SK-N-SH (cell line): Measurements from ENCODE around the gene SLC12A7. TPM values are rescaled to one million over a fixed set of nuclear protein-coding genes. Genes with fewer than 3 reads are reported as not detected.

Experiments
- CTCF ChIA-PET: fragments of 300-600, 350-600 bp; formaldehyde crosslinking; extraction: SDS; loops from one replicate; lab custom pipeline; 2021; lab: Yijun Ruan, JAX
- POLR2A ChIA-PET: fragments of 350-600 bp; sonication (Branson Sonifier 250); formaldehyde crosslinking; extraction: SDS; loops from one replicate; lab custom pipeline; 2020; ENCODE audit warnings: antibody characterized with exemption, inconsistent platforms; lab: Yijun Ruan, JAX
- DNase-seq: peaks from one replicate; pipeline ENCODE4 v3.0.0; 2012
- H2AFZ ChIP-seq: fragments of 200-600 bp; sonication (generic); 2 replicates; pipeline ENCODE4 v1.8.1; 2016; ENCODE audit warnings: antibody characterized with exemption, mild to moderate bottlenecking, low read depth
- H3F3A ChIP-seq: fragments of 200-600 bp; sonication (generic); replicated peaks from 2 replicates; pipeline ENCODE3; 2016; ENCODE audit warnings: antibody characterized with exemption, mild to moderate bottlenecking; ENCODE audit not compliant: insufficient read depth
- H3K27ac ChIP-seq, 2 experiments: fragments of 200-500 bp in 1 of 2; fragments of 200-600 bp in 1 of 2; sonication (Bioruptor generic) in 1 of 2; sonication (generic), shearing (Covaris generic) in 1 of 2; 2 replicates each; pipeline versions ENCODE4 v1.5.1 to v1.6.1; 2014 to 2016; ENCODE audit warnings: low read depth in 2 of 2, inconsistent platforms in 1 of 2, low read length in 1 of 2, mild to moderate bottlenecking in 1 of 2, mixed read lengths in 1 of 2
- H3K27me3 ChIP-seq: fragments of 200-600 bp; sonication (generic), shearing (Covaris generic); 2 replicates; pipeline ENCODE4 v1.6.1; 2016; ENCODE audit warnings: mixed run types; ENCODE audit not compliant: insufficient read depth
- H3K36me3 ChIP-seq, 2 experiments: fragments of 200-500 bp in 1 of 2; fragments of 200-600 bp in 1 of 2; sonication (Bioruptor generic) in 1 of 2; sonication (generic) in 1 of 2; replicated peaks in 1 of 2; 2 replicates each; pipeline versions ENCODE3 to v1.5.1; 2014 to 2016; ENCODE audit warnings: low read length in 1 of 2, mild to moderate bottlenecking in 1 of 2; ENCODE audit not compliant: insufficient read depth in 2 of 2, control insufficient read depth in 1 of 2
- H3K4me1 ChIP-seq, 2 experiments: fragments of 200-500 bp in 1 of 2; fragments of 200-600 bp in 1 of 2; sonication (Bioruptor generic) in 1 of 2; sonication (generic), shearing (Covaris generic) in 1 of 2; 2 replicates each; pipeline versions ENCODE4 v1.5.1 to v1.6.1; 2014 to 2016; ENCODE audit warnings: low read depth in 1 of 2, low read length in 1 of 2, mixed run types in 1 of 2; ENCODE audit not compliant: insufficient read depth in 2 of 2, control insufficient read depth in 1 of 2
- H3K4me2 ChIP-seq: fragments of 200-600 bp; sonication (generic), shearing (Covaris generic); 2 replicates; pipeline ENCODE4 v1.6.1; 2017; ENCODE audit warnings: mixed run types
- H3K4me3 ChIP-seq, 2 experiments: fragments of 200-500 bp in 1 of 2; fragments of 200-600 bp in 1 of 2; sonication (Bioruptor generic) in 1 of 2; sonication (generic), shearing (Covaris generic) in 1 of 2; 2 replicates each; pipeline versions ENCODE4 v1.5.1 to v1.8.1; 2014 to 2016; ENCODE audit warnings: low read depth in 2 of 2, inconsistent platforms in 1 of 2, low read length in 1 of 2, mild to moderate bottlenecking in 1 of 2, mixed read lengths in 1 of 2, moderate library complexity in 1 of 2
- H3K79me2 ChIP-seq: fragments of 200-600 bp; sonication (generic); 2 replicates; pipeline ENCODE4 v1.8.1; 2017; ENCODE audit warnings: mild to moderate bottlenecking; ENCODE audit not compliant: insufficient read depth
- H3K9ac ChIP-seq: fragments of 200-600 bp; sonication (generic); 2 replicates; pipeline ENCODE4 v1.6.1; 2017; ENCODE audit warnings: mixed run types
- H3K9me2 ChIP-seq: fragments of 200-600 bp; sonication (generic); 2 replicates; pipeline ENCODE4 v1.6.1; 2017; ENCODE audit warnings: mixed run types
- H3K9me3 ChIP-seq: fragments of 200-600 bp; sonication (generic); 2 replicates; pipeline ENCODE4 v1.6.1; 2017; ENCODE audit warnings: mixed run types, mild to moderate bottlenecking, moderate library complexity
- H4K20me1 ChIP-seq: fragments of 200-600 bp; sonication (generic); 2 replicates; pipeline ENCODE4 v1.6.1; 2017; ENCODE audit warnings: mild to moderate bottlenecking, mixed run types; ENCODE audit not compliant: insufficient read depth
- CHD2 ChIP-seq: fragments of 150-350 bp; IDR thresholded peaks from 2 replicates; pipeline ENCODE4 v1.6.1; 2018; ENCODE audit warnings: low read length; ENCODE audit not compliant: partially characterized antibody
- FOSL2 ChIP-seq: IDR thresholded peaks from 2 replicates; pipeline ENCODE4 v1.4.0; 2012; ENCODE audit warnings: low read depth, mild to moderate bottlenecking, moderate library complexity, borderline replicate concordance
- FOXJ3 ChIP-seq: sonication (generic); formaldehyde crosslinking; IDR thresholded peaks from 2 replicates; pipeline ENCODE4 v1.5.1; 2020; ENCODE audit warnings: mild to moderate bottlenecking, missing genetic modification reagents
- NFIC ChIP-seq: IDR thresholded peaks from 2 replicates; pipeline ENCODE4 v1.4.0; 2012; ENCODE audit warnings: borderline replicate concordance
- PBX3 ChIP-seq: IDR thresholded peaks from 2 replicates; pipeline ENCODE4; 2012
- RCOR1 ChIP-seq: fragments of 150-350 bp; IDR thresholded peaks from 2 replicates; pipeline ENCODE4 v1.6.1; 2017; ENCODE audit warnings: antibody characterized with exemption, low read length
- RFX5 ChIP-seq: IDR thresholded peaks from 2 replicates; pipeline ENCODE4 v1.6.1; 2012; ENCODE audit warnings: mild to moderate bottlenecking, improper control_type of control experiment, low read length
- SIN3A ChIP-seq: IDR thresholded peaks from 2 replicates; pipeline ENCODE4 v1.6.1; 2012; ENCODE audit warnings: low read depth, mild to moderate bottlenecking, low read length, moderate library complexity, borderline replicate concordance
- SMC3 ChIP-seq: IDR thresholded peaks from 2 replicates; pipeline ENCODE4 v1.6.1; 2012; ENCODE audit warnings: low read depth, low read length, improper control_type of control experiment
- TEAD4 ChIP-seq: IDR thresholded peaks from 2 replicates; pipeline ENCODE4 v1.4.0; 2012; ENCODE audit warnings: mild to moderate bottlenecking, borderline replicate concordance; ENCODE audit not compliant: insufficient read depth
- YY1 ChIP-seq: IDR thresholded peaks from 2 replicates; pipeline ENCODE4 v1.4.0; 2012; ENCODE audit warnings: low read depth, mild to moderate bottlenecking
- WGBS: methylation state at CpG from one replicate; pipeline ENCODE4 v1.1.6; 2017; ENCODE audit warnings: low lambda C conversion rate; 5-methylcytosine and 5-hydroxymethylcytosine counted together
- polyA plus RNA-seq, 3 experiments: library from polyadenylated mRNA; depleted of rRNA; stranded (reverse); fragments of >200 nt; gene quantifications; 2 replicates each; pipeline ENCODE4 v1.2.3, GENCODE V29; 2012
- TF ChIP-seq, protein P1 (sequence below): fragments of 200-600 bp; sonication (generic); IDR thresholded peaks from 2 replicates; pipeline ENCODE4 v1.6.1; 2017; ENCODE audit warnings: antibody characterized with exemption, mild to moderate bottlenecking, moderate library complexity

SLC12A7 gene
- polyA plus RNA-seq, 1 of the 3 experiments (the other 2 are of a cell fraction) = 2.6 TPM

DNA sequence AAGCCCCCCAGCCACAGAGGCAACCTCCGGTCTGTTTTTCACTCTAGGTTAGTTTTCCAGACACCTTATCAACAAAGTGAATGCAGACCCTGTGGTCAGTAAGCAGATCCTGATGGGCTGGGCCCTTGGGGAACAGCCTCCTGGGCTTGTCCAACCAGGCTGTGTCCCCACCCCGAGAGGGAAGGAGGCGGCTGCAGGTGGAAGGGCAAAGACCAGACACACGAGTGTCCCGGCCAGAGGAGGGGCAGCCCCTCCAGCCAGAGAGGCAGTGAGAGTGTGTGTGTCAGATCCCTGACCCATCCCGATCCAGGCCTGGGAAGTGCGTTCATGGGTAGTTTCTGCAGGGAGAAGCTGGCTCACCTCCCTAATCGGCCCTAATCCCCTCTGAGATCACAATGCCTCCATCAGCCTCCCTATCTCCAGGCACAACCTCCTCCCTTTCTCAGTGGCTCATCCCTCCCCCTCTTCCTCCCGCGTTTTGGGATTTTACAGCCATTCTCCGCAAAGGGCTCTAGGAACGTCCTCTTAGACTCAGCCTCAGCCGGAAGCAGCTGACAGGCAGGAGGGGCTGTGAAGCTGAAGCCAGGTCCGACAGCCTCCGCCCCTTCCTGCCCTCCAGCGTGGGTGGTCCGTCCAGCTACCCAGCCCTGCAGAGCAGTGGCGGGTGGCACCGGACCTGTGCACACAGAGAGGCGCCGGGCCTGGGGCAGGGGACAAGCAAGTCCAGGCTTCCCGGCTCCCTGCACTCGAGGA lies 9.7 kb downstream of the SLC12A7 start:
- Histone ChIP-seq H3K27ac (no peak overlapping the region), H3K9me2 (no peaks in the 10 kb centered on the region), H3K36me3 (no peaks in the 10 kb centered on the region), H3K79me2 (no peaks in the 10 kb centered on the region), H3F3A (no peaks in the 10 kb centered on the region), H2AFZ (no peak overlapping the region), H3K27me3 (no peaks in the 10 kb centered on the region), H4K20me1 (no peaks in the 10 kb centered on the region), H3K9me3 (no peaks in the 10 kb centered on the region), H3K4me2 (no peak overlapping the region), H3K4me1 (peaks cover 0 to 4% of the 10 kb centered on the region in 2 experiments; a peak in 1 of 4 replicates), H3K4me3 (no peak overlapping the region), H3K9ac (no peak overlapping the region)
- POLR2A ChIA-PET = no interaction called here
- TF ChIP-seq RCOR1 = no peak
- no peak for TF ChIP-seq YY1
- no peak for TF ChIP-seq RFX5
- no peak for TF ChIP-seq NFIC
- no peak for TF ChIP-seq PBX3
- DNase-seq = no peak
- WGBS = 69% methylated on average over 18 of the region's 23 CpGs
- CTCF ChIA-PET = interaction anchor here (0.6 kb wide), 1 partner anchor 71 kb away, joined by 3 read pairs; no protein-coding TSS in a partner anchor

GRCh38 chr5:1100664-1101574 lies 10.9 kb downstream of the SLC12A7 start:
- CTCF ChIA-PET = no interaction called here
- no peak overlapping the region for H3K9ac ChIP-seq
- no peak overlapping the region for H2AFZ ChIP-seq
- TF ChIP-seq FOXJ3 = no peak
- no peaks in the 10 kb centered on the region for H3K27me3 ChIP-seq
- H3K4me3 ChIP-seq = no peak overlapping the region
- WGBS = 83% methylated on average over 28 of the region's 33 CpGs
- H3F3A ChIP-seq = no peaks in the 10 kb centered on the region
- H3K9me2 ChIP-seq = no peaks in the 10 kb centered on the region
- no peak for DNase-seq
- H3K79me2 ChIP-seq = no peaks in the 10 kb centered on the region
- H3K36me3 ChIP-seq = no peaks in the 10 kb centered on the region
- POLR2A ChIA-PET = no interaction called here
- no peak overlapping the region for H3K4me2 ChIP-seq
- peaks cover 0 to 4% of the 10 kb centered on the region in 2 experiments; a peak in 1 of 4 replicates for H3K4me1 ChIP-seq
- H4K20me1 ChIP-seq = no peaks in the 10 kb centered on the region
- no peak overlapping the region for H3K27ac ChIP-seq
- H3K9me3 ChIP-seq = no peaks in the 10 kb centered on the region

DNA sequence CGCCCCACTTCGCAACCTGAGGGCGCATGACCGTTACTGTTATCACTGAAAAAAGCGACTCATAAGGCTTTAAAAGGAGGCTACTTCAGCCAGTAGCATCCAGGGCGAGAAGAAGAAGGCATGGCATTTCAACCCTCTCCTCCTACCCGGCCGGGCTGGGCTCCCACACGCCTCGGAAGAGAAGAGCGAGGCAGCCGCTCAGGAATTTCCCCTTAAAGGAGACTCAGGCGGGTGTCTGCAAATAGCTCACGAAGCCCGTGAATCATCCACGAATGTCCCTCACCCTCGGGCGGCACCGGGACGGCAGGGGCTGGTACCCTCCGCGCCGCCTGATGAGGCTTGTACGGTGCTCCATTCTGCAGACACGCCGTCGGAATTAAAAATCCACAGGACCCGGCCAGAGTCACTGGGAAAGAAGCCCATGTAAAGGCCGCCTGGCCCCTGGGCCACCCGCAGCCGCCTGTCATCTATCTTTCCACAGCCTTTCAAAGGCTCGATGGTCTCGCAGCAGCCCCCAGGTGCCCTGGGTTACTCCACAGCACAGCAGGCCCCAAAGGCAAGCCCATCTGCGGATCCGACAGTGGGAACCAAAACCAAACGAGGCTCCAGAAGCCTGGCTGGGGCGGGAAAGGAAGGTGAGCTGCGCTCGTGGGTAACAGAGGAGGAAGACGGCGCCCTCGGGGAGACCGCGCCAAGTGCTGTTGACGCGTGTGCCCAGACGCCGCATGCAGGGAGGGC lies 11.8 kb downstream of the SLC12A7 start:
- Histone ChIP-seq H3K27ac (no peak overlapping the region), H3K4me1 (peaks cover 0 to 4% of the 10 kb centered on the region in 2 experiments; a peak in 1 of 4 replicates), H3K27me3 (no peaks in the 10 kb centered on the region), H3K9ac (no peak overlapping the region), H3F3A (no peaks in the 10 kb centered on the region), H3K4me3 (no peak overlapping the region), H3K79me2 (no peaks in the 10 kb centered on the region), H3K9me2 (no peaks in the 10 kb centered on the region), H3K4me2 (no peak overlapping the region), H4K20me1 (no peaks in the 10 kb centered on the region), H3K9me3 (no peaks in the 10 kb centered on the region), H2AFZ (no peak overlapping the region), H3K36me3 (no peaks in the 10 kb centered on the region)
- 88% methylated on average over 32 of the region's 48 CpGs for WGBS
- CTCF ChIA-PET = no interaction called here
- DNase-seq = no peak
- no peak for TF ChIP-seq SMC3
- no peak for TF ChIP-seq FOSL2
- no peak for TF ChIP-seq NFIC
- no peak for TF ChIP-seq TEAD4
- TF ChIP-seq, protein P1, sequence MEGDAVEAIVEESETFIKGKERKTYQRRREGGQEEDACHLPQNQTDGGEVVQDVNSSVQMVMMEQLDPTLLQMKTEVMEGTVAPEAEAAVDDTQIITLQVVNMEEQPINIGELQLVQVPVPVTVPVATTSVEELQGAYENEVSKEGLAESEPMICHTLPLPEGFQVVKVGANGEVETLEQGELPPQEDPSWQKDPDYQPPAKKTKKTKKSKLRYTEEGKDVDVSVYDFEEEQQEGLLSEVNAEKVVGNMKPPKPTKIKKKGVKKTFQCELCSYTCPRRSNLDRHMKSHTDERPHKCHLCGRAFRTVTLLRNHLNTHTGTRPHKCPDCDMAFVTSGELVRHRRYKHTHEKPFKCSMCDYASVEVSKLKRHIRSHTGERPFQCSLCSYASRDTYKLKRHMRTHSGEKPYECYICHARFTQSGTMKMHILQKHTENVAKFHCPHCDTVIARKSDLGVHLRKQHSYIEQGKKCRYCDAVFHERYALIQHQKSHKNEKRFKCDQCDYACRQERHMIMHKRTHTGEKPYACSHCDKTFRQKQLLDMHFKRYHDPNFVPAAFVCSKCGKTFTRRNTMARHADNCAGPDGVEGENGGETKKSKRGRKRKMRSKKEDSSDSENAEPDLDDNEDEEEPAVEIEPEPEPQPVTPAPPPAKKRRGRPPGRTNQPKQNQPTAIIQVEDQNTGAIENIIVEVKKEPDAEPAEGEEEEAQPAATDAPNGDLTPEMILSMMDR = no peak
- no peak for TF ChIP-seq CHD2
- TF ChIP-seq RCOR1 = no peak
- TF ChIP-seq SIN3A = no peak
- POLR2A ChIA-PET = no interaction called here
